G401.6 (cell line): ENCODE measurements around the gene TPD52L1.
A peak's percentile ranks its signal among the peaks of the same experiment; 100 is the strongest.

Experiments
- FAIRE-seq: peaks from 2 replicates; lab custom pipeline; 2012; peaks lifted over from hg19 to GRCh38; lab: Jason Lieb, UNC

The TPD52L1 gene

DNA sequence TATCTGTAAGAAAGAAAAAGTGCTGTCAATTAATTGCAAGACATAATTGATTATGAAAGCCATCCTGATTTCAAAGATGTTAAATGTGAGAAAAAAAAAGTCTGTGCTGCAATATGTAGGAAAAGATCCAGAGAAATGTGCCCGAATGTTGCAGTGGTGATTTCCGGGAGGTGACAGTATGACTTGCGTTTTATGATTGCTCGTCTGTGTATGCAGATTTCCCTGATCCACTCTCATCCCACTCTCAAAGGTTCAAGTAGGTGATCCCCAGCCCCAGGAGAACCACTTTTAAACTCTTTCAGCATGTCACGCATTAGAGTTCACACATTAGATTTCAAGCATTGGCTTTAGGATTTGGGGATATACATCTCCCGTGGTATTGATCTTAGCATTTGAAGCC is 57.8 kb downstream of the TPD52L1 start:
- no peak for FAIRE-seq

GRCh38 chr6:125212377-125212776 is 58.8 kb downstream of the TPD52L1 start:
- FAIRE-seq: no peak

DNA sequence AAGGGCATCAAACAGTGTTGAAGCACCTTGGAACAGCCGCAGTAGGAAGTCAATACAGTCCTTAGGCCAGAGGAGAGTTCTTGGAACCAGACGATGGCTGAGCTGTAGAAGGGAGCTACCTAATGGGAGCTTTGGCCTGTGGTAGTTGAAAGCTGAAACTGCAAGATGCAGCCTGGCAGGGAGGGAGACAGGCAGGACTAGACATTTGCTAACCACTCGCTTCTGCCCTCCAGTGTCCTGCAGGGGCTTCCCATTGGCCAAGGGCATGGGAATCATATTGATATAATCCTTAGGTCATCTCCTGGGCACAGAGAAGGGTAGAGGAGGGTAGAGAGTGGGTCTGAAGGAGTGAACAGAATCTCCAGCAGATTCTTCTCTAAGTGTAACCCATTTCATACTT is 60.4 kb downstream of the TPD52L1 start:
- no peak for FAIRE-seq

GRCh38 chr6:125215252-125215819 is 61.8 kb downstream of the TPD52L1 start:
- no peak for FAIRE-seq

GRCh38 chr6:125216015-125216414 is 62.4 kb downstream of the TPD52L1 start:
- FAIRE-seq: no peak

DNA sequence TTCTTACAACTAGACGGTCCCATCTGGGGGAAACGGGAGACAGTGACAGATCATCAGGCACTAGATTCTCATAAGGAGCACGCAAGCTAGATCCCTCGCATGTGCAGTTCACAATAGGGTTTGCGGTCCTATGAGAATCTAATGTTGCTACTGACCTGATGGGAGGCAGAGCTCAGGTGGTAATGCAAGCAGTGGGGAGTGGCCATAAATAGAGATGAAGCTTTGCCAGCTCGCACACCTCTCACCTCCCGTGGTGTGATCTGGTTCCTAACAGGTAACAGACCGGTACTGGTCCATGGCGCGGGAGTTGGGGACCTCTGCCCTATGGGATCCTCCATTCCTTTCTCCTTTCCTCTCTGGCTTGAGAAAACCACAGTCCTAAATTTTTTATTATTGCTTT is 63.8 kb downstream of the TPD52L1 start:
- FAIRE-seq: no peak

GRCh38 chr6:125217992-125218391 is 64.4 kb downstream of the TPD52L1 start:
- FAIRE-seq: no peak

DNA sequence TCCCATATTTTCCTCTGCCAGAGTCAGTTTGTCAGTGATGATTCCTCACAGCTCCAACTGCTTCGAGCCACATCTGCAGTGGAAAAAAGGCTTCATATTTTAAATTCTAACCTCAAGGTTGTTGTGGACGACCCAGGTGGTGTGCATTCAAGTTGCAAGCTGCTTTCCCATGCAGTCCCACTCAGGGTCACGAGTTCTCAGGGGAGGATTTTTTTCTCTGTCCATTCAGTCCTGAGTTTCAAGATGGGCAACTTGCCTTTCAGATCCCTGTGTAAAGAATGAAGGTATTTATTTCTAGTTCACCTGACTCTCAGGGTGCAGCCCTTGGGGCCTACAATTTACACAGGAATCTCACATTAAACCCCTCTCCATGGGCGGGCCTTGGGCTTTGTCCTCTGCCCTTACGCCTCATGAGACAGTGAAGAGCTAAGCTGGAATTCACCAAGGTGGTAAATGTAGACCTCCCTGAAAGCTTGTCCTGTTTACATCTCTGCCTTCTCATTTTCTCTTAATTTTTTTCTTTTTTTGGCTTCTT is 65.9 kb downstream of the TPD52L1 start:
- FAIRE-seq: no peak

- FAIRE-seq: no peak
These were observed 67.1 kb downstream of the TPD52L1 start for GRCh38 chr6:125220712-125221111.

GRCh38 chr6:125222531-125223455 is 69.2 kb downstream of the TPD52L1 start:
- FAIRE-seq: peak; percentile 31

DNA sequence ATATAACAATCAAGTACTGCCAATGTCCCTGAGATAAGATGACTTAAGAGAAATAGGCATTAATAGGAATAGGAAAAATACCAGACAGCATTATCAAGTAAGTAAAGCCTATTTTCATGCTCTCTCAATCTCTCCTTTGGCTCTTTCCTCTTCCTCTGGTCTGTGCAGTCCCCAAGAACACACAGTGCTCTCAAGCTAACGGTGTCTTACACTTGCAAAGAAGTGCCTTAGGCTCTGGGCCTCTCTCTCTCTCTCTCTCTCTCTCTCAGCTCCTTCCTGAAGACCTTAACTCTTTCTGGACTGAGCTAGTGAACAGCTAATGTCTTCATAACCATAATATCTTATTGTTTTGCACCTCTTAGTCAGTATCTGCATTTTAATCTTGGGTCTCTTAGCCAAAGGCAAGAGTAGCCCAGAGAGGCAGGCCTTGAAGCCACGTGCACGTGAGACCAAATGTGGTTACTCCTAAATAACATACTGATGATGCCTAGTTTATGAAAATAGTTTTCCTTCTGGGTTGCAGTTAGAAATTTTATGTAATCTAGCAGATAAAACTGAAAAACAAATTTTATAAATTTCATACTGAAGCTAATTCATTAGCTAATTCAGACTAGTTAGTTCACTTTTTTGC is 70.8 kb downstream of the TPD52L1 start:
- no peak for FAIRE-seq

DNA sequence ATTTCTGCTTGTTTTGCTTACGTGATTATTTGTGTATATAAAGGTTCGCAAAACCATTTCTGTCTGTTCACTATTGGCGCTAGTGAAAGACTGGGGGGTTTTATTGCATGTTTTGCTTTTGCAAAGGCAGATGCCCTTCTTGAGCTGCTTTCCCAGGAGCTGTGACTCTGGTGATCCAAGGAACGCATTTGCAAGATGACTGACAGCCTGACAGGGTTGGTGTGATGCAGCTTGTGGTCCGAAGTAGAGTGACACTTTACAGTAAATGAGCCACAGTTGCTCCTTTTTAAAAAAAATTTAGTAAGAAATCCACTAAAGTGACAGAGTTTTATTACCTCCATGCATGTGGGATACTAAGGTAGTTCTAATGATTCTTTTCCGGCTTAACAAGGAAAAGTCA is 73.7 kb downstream of the TPD52L1 start:
- FAIRE-seq: no peak

GRCh38 chr6:125228981-125229479 is 75.5 kb downstream of the TPD52L1 start:
- FAIRE-seq: no peak

GRCh38 chr6:125230674-125231073 is 77.1 kb downstream of the TPD52L1 start:
- FAIRE-seq: no peak

DNA sequence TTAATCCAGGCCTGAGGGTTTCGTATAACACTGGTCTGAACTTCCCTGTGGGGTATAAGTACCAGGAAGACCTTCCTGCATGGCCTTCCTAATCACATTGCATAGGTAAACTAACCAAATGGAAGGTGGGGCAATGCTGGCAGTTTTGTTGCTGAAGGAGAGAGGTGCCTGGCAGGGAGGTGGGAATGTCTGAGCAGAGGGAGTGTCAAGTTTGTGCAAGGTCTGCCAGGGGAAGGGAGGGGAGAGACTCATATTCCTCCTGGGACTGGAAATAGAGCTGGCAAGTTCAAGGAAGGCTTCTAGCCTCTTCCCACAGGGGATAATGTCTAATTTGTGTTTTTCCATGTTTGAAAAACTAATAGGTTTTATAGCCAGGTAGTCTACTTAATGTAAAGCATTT is 77.6 kb downstream of the TPD52L1 start:
- no peak for FAIRE-seq

DNA sequence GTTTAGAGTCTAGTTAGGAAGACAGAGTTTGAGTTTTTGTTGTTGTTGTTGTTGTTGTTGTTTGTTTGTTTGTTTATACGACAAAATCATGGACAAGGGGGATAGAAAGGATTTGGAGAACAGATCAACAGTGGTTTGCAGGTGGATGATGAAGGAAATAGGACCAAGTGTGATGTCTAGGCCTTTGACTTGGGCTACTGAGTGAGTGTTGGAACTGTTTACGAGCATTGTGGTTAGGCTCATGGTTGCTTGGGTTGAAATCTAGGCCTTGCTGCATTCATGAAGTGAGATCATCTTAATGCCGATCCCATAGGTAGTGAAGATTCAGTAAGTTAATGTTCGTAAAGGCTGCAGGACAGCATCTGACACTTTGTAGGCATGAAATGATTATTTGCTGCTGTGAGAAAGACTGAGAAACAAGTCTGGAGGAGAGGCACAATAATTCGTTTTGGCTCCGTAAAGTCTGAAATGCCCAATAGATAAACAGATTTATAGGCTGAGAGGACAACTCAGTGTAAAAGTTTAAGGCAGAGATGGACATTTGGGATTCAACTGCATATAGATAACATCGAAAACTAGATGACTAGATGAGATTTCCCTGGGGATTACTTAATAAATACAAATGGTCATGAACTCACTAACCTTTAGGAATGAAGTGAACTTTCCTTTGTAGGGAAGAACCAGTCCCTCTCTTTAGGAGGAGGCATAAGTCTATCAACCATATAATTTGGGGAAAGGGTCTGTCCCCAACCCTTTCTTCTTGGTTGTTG is 78.2 kb downstream of the TPD52L1 start:
- FAIRE-seq: no peak

DNA sequence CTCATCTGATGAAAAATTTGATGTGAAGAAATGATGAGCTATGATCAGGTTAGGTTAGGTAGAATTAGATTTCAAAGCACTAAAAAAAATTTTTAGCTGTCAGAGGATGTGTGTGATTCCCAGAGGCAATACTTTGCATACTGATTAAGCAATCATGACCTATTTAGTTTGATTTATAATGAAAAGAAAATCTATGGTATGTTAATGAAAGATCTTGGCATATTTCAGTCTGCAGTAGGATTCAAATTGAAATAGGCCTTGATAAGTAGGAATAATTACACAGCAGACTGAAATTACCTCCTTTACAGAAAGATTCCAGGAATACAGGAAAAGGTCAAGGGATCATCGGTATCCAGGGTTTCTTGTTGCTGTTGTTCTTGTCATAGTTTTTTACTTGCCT is 78.9 kb downstream of the TPD52L1 start:
- no peak for FAIRE-seq

DNA sequence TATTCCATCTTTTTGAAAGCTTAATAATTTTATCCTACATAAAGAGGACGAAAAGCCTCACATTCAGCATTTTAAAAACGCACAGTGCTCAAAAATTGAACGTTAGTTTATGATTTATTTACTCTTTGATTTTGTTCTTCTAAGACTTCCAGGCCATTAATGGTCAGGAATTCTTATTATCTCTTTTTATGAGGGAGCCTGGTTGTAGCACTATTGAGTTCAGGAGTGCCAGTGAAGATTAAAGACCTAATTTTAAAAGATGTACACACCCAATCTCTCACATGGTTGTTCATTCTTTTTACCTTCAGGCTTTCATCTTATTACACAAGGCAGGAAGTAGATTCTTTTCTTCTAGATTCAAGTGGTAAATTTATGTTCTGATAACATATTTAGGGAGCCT is 79.6 kb downstream of the TPD52L1 start:
- FAIRE-seq: no peak

DNA sequence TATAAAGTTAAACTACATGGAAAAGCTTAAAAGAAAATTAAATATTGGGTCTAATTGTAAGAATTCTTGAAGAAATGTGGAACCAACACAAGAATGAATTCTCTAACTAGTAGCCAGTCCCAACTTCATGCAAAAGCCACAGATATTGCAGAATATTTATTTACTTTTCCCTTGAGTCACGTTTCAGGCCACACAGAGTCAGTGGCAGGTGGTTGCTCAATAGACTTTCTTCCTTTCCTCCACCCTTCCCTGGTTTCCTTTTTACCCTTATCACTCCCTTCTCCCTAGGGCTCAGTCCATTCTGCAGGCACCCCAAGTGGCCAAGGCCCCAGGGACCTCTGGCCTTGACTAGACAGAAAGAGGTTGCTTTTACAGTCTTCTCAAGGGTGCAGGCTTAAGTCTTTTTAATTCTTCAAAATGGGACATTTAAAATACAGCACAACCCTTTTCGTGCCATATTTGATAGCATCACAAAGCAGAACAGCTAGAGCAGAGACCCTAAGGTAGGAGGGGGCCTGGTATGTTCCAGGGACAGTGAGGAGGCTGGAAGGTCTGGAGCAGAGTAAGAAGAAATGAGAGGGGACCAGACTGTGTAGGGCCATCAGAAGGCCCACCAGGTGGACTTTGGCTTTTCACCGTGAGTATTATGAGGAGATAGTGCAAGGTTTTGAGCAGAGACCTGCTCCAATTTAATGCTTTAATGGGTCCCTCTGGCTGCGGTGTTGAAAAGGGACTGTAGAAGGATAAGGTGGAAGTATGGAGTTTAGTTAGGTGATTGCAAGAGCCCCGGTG is 83.2 kb downstream of the TPD52L1 start:
- no peak for FAIRE-seq

DNA sequence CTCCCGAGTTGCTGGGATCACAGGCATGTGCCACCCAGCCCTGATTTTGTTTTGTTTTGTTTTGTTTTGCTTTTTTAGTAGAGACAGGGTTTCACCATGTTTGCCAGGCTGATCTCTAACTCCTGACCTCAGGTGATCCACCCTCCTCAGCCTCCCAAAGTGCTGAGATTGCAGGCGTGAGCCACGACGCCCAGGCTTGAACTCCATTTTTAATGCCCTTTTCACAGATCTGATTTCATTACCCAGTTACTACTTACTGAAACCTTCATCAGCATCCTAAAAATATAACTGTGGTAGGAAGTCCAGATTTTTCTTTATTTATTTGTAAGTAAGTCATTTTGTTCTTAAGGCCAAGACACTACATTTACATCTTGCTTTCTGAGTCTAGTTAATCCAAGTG is 84.2 kb downstream of the TPD52L1 start:
- no peak for FAIRE-seq

DNA sequence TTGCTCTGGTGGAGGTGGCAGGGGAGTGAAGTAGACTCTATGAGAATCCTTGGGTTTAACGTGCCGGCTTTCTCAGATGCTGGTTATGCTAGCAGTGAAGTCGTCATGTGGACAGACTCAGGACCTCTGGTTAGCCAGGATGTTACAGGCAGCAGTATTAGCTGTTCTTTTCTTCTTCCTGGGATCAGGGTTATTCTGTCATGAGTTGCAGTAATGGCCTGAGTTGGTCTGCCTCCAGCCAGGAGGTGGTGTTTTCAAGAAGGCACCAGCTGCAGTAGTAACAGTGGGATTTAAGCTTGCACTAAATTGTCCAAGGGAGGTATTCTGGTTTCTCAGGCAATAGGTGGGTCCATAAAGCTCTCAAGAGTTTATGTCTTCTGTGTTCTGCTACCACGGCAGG is 91.5 kb downstream of the TPD52L1 start:
- FAIRE-seq: no peak
